ENCODE results near the gene RALGAPA1.

DNA sequence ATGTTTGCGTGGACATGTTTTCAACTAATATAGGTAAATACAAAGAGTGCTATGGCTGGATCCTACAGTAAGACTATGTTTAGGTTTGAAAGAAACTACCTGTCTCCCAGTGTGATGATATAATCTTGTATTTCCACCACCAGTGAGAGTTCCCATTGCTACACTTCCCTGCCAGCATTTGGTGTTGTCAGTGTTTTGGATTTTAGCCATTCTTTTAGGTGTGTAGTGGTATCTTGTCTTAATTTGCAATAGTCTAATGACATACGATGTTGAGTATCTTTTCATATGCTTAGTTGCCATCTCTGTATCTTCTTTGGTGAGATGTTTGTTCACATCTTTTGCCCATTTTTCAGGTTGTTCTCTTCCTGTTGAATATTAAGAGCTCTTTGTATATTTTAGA, 103.5 kb downstream of the RALGAPA1 start:
- TF ChIP-seq POLR2A (IDR thresholded peaks at IDR 0.05) (no peak), POLR2AphosphoS5 (IDR thresholded peaks at IDR 0.05) (no peak)
- TF ChIP-seq, protein P1, sequence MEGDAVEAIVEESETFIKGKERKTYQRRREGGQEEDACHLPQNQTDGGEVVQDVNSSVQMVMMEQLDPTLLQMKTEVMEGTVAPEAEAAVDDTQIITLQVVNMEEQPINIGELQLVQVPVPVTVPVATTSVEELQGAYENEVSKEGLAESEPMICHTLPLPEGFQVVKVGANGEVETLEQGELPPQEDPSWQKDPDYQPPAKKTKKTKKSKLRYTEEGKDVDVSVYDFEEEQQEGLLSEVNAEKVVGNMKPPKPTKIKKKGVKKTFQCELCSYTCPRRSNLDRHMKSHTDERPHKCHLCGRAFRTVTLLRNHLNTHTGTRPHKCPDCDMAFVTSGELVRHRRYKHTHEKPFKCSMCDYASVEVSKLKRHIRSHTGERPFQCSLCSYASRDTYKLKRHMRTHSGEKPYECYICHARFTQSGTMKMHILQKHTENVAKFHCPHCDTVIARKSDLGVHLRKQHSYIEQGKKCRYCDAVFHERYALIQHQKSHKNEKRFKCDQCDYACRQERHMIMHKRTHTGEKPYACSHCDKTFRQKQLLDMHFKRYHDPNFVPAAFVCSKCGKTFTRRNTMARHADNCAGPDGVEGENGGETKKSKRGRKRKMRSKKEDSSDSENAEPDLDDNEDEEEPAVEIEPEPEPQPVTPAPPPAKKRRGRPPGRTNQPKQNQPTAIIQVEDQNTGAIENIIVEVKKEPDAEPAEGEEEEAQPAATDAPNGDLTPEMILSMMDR (IDR thresholded peaks at IDR 0.05) = no peak

All from prostate gland (tissue), 2 donors.